AG08396 (cell line): Measurements from ENCODE around the gene PITPNB.

Source experiments
- DNase-seq: peaks from one replicate; pipeline ENCODE4 v3.0.0; 2012; ENCODE audit warnings: low spot score, mixed read lengths

The PITPNB gene

DNA sequence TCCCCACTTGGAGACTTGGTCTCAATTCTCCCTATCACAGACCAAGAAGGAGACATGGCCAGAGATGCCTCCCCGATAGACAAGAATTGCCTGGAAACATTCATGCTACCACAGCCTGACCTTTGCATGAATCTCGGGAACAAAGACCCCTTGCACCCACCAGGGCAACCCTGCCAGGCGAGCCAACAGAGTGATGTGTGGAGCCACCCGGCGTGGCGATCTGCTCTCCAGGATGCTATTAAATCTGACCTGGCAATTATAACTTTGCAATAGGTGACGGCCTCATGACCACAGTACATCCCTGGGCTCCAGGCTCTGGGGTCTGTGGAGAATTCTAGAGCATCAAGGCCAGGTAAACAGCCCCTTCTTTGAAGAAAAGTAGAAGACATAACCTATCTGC is 86.5 kb downstream of the PITPNB start:
- no peak for DNase-seq

DNA sequence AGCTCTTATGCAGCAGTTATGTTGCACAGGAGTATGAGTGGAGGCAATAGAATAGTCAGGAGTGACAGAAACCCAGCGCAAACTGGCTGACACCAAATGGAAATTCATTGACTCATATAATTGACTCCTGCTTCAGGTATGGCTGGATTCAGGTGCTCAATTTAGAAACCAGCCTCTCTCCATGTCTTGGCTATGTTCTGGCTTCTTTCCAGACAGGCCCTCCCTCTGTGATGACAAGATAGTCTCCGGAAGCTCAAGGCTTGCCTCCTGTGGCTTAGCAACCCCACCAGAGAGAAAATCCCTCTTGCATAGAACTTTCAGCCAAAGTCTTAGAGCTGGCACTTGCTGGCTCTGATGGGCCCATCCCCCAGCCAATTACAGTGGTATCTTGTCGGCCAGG is 89.4 kb downstream of the PITPNB start:
- DNase-seq: no peak

DNA sequence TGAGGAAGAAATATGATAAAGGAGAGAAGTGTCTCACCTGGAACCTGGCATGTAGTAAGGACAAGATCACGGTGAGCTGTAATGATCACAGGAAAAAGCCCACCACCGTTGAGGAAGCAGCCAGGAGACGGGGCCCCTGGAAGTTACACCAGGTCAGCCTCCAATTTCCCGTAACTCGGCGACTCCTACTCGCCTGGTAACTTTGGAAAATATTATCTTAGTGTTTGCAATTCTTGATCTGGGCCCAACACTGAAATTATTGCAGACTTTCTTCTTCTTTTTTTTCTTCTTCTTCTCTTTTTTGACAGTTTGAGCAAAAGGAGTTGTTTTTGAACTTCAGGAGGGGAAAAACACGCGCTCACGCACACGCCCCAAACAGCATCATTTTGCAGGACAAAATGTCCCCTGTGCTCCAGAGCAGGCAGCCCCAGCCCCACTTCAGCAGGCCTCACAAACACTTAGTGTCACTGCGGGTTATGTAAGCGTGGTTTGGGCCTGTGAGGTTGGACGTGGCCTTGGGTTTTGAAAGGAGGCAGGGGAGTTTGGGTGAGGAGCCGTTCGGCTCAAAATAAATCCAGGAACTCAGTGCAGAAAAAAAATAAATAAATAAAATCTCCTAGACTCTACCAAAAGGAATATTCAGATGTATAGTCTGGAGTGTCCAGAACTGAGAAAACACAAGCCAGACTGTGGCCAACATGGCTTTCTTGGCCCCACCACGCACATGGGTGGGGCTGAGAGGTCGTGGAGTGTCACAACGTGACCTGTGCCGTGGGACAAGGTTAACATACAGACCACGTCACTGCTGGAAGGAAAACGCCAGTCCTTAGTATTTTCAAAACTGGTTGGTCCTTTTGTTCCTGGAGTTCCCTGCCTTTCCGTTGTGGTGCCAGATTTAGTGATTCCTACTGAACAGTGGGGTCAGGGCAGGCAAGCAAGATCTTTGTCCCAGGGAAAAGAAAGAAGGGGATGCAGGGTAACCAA is 91.2 kb downstream of the PITPNB start:
- no peak for DNase-seq

DNA sequence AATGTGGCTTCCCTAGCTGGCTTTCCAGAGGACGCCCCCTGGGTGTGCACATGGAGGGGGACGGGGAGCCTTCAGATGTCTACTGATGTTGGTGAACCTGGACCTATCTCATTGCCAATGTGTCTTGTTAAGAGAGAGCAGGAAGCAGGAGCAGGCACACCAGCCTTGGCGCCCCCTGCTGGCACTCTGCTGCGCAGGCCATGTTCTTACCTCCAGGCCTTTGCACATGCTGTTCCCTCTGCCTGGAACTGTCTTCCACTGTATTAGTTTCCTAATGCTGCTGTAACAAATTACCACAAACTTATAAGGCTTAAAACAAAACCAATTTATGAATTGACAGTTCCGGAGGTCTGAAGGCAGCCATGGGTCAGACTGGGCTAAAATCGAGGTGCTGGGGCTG is 93.9 kb downstream of the PITPNB start:
- DNase-seq: no peak

DNA sequence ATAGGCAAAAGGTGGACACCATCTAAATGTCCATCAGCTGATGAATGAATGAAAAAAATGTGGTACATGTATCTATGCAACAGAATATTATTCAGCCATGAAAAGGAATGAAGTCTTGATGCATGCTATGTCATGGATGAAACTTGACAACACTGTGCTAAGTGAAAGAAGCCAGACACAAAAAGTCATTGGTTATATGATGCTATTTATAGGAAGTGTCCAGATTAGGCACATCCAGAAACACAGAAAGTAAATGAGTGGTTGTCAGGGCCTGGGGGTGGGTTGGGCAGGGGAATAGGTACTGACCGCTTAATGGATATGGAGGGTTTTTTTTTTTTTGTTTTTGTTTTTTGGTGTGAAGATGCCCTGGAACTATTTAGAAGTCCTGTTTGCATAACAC is 95.8 kb downstream of the PITPNB start:
- no peak for DNase-seq

DNA sequence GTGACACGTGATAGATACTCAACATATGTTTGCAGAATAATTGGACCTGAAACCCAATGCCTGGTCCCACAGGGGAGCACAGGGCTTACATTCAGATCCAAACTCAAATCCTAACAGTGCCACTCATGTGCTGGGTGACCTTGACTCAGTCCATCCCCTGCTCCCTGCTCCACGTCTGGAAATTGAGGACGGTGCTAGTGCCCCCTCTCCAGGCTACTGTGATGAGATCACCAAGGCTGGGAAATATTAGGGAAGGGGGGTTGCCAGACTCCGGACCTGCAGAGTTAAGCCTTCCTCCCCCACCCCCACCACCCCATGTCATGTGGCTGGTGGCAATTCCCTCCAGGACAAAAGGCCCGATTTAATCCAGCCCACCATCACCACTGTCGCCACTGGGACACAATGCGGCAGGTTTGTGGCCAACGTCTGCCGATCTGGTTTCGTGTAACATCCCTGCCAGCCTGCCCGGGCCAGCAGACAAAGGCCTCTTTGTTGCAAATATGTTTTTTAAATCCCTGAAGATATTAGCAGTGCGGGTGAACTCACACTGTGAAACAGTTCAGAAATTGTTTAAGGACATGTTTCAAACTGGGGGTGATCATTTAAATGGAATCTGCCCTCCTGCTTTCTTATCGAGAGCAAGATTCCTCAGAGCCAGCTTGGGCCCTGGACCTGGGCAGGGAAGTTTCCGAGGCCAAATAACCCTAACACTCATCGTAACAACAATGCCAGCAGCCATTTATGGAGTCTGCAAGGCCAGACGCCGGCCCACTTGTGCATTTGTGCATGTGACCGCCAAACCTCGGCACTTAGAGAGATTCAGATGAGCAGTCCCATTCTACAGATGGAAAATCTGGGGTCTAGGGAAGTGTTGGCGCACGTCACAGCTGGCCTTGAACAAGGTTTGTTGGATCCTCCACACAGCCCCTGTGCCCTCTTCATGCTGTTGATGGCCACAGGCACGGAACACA is 97.9 kb downstream of the PITPNB start:
- DNase-seq: no peak

DNA sequence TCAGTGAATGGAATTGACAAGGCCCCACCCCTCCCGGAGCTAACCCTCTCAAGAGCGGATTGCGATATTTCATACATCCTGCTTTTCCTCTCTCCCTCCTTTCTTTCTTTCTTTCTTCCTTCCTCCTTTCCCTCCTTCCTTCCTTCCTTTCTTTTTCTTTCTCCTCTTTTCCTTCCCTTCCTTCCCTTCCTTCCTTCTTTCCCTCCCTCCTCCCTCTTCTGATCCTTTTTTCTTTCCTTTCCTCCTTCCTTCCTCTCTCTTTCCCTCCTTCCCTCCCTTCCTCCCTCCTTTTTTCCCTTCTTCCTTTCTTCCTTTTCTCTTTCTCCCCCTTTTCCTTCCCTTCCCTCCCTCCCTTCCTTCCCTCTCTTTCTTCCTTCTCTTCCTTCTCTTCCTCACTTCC is 102.5 kb downstream of the PITPNB start:
- DNase-seq: no peak

DNA sequence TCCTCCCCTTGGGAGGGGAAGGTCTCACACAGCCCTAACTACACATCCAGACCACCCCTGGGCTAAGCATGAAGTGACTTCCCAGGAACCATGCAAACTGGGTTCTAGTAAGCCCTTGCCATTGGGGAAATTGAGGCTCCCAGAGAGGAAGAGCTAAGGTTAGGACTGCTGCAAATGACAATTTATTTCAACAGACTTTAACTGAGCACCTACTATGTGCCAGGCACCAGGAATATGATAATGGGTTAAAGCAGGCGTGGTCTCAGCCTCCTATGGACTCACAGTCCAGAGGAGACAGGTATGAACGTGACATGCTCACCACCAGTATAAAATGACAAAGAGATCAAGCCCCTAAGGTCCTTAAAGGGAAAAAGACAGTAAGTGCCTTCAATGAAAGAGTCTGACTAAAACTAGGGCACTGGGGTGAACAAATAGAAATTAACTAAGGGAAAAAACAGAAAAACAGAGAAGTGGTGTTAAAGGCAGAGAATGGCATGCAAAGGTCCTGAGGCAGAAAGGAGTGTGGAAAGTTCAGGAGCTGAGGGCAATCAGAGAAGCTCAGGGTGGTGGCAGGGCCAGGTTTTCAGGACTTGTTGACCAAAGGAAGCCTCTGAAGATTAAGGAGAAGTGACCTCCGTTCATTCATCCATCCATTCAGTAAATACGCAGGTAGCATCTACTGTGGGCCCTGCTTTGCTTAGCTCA is 103.1 kb downstream of the PITPNB start:
- DNase-seq: no peak

DNA sequence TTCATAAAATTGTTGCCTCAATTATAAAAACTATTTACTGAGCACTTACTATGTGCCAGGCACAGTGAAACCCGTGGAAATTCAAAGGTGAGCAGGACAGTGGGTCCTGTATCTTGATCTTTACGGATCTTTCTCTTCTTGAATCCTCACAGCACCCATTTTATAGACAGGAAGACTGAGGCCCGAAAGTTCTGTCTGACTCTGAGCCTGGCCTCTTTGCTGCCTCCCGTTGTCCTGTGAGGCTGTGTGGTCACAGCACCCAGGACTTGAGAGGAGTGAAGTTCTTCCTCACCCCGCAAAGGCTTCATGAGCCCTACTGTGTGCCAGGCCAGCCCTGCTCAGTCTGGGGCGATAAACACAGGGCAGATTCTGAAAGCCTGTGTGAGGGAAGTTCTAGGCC is 104.1 kb downstream of the PITPNB start:
- no peak for DNase-seq

DNA sequence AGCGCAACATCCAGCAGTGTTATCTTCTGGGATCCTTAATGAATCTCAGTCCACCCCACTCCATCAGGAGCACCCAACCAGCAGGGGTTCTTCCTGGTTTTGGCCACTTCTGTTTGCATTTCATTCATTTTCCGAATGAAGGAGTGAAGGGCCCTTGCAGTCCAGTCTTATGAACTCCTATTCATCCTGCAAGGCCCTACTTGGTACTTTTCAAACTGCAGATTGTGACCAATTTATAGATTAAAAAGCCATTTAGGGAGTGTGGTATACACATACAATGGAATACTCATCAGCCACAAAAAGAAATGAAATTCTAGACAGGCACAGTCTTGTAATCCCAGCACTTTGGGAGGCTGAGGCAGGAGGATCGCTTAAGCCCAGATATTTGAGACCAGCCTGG is 107.3 kb downstream of the PITPNB start:
- DNase-seq: no peak

DNA sequence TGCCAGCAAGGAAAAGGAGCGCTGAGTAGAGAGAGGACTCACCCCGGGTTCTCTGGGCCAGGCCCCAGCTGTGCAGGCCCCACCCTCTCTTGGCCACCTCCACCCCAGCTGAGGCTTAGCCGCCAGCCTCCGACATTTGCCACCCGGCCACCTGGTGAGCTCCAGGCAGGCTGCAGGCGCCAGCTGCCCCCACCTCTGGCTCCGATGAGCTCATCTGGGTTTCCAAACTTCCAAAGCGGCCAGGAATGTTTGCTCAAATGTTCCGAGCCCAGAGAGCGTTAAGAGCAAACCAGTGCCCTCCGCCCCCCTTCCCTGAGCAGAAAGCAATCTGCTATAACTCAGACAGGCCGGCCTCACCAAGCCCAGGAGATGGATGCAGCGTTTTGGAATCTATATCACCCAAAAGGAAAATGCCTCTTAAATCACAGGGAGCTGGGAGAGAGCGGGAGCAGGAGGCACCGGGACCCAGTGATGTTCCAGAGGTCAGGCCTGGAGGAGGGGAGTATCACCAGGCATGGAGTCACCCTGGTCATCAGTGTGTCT is 108.4 kb downstream of the PITPNB start:
- peak; percentile 84 for DNase-seq

DNA sequence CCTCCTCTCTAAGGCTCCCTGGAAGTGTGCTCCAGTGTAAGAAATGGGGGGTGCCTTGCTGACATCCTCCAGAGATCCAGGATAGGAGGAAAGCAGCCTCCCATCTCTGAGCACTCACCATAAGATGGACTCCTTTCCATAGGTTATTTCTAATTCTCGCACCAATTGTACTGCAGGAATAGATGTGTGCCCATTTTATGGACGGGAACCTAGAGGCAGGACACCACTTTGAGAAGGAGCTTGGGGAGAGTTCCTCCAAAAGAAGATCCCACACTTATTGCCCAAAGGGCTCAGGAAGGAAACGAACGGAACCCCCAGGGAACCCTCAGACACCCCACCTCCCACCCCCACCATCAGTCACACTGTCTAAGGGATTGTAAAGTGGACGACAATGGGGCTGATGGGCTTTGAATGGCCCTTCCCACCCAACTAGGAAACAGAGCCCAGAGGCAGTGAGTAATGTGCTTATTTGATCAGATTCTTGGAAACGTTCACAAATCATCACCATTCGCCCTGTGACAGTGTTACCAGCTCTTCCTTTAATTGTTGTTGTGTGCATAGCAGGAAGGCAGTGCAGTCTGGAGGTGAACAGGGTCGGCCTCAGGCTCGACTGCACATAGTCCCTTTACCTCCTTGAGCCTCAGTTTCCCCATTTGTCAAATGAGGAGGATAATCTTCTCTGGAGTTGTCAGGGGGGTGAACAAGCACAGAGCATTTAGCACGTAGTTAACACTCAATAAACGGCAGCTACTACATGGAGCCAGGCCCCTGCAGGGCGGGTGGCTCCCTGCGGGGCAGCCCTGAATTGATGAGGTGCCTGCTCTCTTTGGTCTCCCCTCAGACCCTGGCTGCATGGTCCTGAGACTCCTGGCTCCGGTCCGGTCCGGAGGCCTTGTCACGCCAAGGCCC is 109.1 kb downstream of the PITPNB start:
- no peak for DNase-seq

DNA sequence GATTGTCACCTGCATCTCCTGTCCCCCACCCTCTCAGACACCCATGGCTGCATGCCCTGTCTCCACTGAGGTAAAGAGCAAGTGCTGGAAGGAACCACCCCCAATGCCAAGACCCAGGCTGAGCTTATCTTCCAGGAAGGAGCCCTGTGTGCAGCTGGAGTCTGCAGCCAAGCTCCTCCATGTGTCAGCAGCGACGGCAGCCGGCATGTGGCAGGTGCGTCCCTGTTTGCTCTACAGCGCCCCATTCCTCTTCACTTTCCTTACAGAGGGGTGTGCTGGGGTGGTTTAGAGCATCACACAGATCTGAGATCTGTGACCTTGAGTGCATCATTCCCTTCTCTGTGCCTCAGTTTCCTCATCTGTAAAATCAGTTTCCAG is 109.8 kb downstream of the PITPNB start:
- no peak for DNase-seq

DNA sequence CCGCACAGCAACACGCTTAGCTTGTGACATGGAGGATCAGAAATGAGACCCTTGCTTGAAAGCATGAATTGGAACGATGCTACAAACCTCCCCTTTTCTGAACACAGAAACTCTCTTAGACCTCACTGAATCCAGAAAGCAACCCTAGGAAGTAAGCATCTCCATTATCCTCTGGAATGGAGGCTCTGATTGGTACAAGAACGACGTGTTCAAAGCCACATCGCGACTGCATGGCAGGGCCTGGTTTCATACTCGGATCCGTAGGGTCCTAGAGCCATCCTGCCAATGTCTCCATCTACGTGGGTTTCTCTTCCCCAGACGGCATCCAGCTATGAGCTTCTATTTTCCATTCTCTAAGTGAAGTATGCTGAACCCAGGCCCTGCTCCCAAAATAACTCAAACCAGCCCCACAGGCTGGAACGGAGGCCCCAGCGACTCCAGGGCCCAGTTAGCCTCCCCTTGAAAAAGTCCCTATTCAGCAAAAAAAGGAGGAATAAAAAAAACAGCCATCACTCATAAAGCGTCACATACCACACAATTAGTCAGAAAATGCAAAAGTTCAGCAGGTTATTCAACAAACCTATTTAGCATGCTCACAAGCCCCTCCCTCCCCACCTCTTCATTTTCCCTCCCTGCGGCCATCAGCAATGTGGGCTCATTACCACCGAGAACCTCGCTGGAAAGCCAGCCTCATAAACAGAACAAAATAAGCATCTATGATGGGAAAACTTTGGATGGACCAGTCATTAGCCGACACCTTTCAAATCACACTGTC is 110.4 kb downstream of the PITPNB start:
- DNase-seq: no peak

DNA sequence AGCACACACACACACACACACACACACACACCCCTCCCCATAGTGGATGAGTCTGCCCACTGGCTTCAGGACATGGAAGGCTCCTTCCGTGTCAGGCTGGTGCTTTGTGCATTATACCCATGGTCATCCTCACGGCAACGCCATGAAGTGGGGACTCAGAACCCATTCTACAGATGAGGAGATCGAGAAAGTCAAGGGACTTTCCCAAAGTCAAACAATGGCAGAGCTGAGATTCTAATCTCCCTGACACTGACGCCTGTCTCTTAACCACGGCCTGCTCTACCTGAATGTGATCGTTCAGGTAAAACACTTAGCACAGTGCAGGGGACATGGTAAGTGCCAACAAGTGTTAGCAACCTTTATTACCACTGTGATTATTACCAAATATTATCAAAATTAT is 113.2 kb downstream of the PITPNB start:
- DNase-seq: no peak

DNA sequence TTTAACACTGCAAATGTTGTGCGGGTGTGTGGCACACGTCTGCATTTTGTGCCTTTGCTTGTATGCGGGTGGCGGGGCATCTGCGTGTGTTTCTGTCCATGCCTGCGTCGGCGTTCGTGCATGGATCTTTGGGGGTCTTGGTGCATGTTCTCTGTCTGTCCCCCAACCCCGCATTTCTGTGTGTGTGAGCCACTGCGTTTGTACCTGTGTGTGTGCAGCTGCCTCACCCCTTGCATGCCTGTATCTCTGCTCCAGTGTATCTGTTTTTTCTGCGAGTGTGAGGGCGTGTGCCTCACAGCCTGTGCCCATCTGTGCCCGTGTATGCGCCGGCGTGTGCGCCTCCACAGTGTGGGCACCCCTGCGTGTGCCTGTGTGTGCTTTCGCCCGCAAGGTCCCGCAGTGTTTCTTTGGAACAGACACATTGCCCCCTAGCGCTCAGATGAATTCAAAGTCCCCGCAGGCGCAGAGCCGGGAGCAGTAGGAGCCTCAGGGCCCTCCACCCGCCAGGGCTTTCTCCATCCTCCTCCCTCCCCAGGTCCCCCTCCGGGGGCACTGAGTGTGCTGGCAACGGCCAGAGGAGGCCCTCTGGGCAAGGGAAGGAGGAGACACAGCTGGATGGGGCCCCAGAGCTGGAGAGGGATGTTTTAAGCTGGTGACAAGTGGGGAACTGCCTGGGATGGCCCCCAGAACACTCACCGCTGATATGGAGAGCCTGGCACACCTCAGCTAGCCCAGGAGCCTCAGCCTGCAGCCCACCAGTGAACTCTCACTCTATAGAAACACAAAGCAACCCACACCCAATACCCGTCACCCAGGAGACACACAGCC is 114.4 kb downstream of the PITPNB start:
- DNase-seq: peak; percentile 83

DNA sequence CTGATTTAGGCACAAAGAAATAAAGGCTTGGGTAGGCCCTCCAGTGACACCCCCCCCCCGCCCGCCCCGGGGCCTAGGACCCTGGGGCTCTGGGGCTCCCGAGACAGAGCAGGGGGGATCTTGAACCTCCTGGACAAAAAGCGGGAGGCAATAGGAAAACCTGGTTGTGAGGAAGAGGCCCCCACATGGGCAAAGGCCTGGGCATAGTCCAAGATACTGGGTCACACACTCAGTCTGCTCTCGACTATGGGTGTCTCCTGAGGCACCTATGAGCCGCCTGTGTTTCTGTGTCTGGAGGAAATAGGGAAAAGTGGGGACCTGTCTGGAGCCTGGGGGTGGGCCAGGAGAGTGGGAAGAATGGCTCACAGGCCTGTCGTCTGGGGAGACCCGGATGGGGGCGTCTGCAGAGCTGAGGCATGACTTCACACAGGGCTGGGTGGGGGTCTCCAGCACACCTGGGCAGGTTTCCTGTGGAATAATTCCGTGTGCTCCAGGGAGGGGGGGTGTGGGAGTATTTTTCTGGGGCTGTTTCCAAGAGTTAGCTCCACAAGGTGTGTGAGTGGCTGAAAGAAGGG is 115.1 kb downstream of the PITPNB start:
- no peak for DNase-seq

DNA sequence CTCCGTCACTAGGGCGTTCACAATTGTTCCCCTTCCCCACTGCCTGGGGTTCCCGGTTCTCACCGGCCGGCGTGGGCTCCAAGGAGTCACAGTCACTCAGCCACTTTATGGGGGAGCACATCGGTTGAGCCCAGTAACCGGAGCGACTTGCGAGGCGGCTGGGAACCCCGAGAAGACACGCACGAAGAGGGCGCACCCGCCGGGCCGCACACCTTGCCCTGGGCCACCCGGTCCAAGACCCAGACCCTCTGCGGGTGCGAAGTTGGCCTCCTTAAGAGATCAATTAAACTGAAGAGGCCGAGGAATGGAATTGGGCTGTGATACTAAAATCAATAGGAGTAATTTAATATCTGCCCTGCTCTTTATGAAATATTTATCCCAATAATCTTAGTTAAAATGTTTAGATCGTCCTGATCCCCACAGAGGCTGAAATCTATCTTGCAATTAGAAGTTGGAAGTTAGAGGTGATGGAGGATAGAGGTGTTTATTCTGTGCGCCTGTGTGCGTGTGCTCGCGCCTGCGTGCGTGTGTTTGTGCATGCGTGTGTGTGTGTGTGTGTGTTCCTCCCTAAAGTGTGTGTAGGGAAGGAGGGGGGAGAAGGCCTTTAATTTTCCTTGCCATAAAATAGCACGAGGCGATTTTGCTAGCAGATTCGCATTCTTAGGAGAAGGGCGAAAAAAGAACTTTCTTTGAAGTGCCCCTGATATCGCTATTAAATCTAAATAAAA is 116.5 kb downstream of the PITPNB start:
- DNase-seq: no peak
